Cortex of kidney (tissue), 1 donor: ENCODE results near the gene CPHXL2.
A peak's percentile ranks its signal among the peaks of the same experiment; 100 is the strongest.

Experiments
- DNase-seq: peaks from one replicate; lab custom pipeline; 2025; lab: John Stamatoyannopoulos, UW

CPHXL2 gene

DNA sequence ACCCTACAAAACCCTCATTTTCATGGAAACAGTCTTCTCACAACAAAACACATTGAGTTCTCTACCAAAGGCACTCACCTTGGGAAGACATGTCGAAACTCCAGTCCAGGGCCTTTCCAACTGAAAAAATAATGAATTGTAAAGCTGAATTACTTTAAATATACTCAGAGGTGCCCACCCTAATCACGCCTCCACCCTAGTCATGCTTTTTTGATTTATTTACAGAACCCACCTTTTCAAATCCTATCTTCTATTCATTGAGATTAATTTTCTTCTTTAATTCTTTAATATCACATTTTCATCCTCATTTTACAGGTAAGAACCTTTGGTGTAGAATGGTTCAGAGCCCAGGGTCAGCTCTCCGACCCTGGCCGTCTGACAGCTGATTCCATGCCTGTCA, at the start of gene CPHXL2:
CPHXL2 (minus strand) TSS at position 101 of the 400 bp plus-strand sequence; CDS start at position 91, 10 bp downstream.
- no peak for DNase-seq

DNA sequence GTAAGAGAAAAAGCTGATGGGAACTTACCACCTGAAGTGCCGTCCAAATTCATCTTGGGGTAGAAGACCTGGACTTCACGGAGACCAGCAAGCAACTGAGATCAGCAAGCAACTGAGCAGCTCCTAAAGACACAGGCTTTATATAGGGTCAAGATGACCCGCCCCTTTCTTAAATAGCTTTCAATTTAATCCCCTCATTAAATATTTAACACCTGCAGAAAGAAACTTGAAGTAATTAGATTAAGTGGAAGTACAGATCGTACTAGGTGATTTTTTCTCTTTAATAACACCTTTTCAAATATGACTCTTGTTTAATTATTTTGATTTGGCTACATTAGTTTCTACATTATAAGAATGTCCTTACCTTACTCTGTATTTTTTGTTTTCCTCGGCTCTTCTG, 49.6 kb upstream of the CPHXL2 start, which contains the start of gene CPHXL:
CPHXL (minus strand) TSS at position 101 of the 400 bp plus-strand sequence; CDS start at position 53, 48 bp downstream.
- no peak for DNase-seq

DNA sequence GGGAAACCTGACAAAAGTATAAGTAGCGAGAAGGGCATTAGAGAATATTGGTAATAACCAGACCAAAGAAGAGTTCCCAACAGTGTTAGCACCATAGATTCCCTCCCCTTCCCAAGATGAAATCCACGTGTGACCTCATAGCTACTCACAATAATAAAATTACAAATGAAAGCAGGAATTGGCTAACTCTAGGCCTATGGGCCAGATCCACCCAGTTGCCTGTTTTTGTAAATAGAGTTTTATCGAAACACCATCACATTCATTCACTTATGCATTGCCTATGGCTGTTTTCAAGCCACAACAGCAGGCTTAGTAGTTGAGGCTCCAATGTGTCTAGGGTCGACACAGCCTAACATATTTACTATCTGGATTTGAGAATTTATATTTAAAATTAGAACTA, 41.6 kb upstream of the CPHXL2 start:
- DNase-seq: no peak

DNA sequence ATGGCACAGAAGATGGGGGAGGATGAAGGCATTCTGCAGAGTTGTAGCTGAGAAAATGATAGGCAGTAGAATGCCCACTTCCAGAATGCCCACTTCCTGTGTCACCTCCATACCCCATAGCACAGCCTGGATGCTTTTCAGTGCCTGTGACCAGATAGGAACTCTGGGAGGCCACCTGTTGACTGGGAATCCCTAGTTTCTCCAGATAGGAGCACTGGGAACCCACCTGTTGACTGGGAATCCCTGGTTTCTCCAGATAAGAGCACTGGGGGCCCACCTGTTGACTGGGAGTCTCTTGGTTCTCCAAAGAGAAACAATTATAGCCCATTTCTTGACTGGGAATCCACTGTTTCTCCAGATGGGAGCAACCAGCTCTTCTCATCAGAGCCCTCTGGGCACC, 37.9 kb upstream of the CPHXL2 start:
- DNase-seq: no peak

DNA sequence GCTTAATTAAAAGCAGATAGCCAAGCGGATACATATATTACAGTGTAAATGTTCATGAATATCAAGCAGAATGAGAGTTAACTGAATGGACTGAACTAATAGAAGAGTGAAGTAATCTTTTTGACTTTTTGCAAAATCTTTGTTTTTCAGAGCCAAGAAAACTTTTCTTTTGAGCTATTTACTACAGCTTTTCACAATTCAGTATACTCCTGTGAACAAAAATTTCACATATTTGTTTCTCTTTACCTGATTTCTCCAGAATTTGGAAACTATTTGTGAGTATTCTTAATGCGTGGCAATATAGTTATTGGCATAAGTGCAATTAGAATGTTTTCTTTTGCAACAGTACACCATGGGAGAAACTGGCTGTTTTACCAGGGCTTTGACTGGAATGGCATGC, 33.5 kb upstream of the CPHXL2 start:
- DNase-seq: no peak

DNA sequence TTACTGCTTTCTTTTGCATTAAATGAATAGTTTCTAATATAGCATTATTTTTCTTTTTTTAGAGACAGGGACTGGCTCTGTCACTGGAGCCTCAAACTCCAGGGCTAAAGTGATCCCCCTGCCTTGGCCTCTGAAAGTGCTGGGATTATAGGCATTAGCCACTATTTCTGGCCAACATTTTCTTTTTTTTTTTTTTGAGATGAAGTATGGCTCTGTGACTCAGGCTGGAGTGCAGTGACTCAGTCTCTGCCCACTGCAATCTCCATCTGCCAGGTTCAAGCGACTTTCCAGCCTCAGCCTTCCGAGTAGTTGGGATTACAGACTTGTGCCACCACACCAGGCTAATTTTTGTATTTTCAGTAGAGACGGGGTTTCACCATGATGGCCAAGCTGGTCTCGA, 26.5 kb upstream of the CPHXL2 start:
- no peak for DNase-seq

DNA sequence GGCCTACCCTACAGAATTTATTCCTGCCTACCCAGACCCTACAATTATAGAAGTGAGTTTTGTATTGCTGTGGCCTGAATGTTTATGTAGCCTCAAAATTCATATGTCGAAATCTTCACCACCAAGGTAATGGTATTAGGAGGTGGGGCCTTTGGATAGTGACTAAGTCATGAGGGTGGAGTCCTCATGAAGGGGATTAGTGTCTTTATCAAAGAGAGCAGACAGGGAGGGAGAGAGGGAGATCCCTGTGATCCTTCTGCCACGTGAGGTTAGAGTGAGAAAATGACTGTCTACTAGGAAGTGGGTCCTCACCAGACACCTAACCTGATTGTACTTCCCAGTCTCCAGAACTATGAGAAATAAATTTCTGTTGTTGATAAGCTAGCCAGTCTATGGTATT, 25.4 kb upstream of the CPHXL2 start:
- DNase-seq: no peak

DNA sequence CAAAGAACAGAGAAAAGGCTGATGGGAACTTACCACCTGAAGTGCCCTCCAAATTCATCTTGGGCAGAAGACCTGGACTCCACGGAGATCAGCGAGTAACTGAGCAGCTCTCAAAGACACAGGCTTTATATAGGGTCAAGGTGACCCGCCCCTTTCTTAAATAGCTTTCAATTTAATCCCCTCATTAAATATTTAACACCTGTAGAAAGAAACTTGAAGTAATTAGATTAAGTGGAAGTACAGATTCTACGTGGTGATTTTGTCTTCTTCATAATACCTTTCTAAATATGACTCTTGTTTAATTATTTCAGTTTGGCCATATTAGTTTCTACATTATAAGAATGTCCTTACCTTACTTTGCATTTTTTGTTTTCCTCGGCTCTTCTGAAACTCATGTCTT, 24.6 kb upstream of the CPHXL2 start, which contains the start of gene DUXB:
DUXB (minus strand) TSS at position 101 of the 400 bp plus-strand sequence; CDS start at position 58, 43 bp downstream.
- no peak for DNase-seq

DNA sequence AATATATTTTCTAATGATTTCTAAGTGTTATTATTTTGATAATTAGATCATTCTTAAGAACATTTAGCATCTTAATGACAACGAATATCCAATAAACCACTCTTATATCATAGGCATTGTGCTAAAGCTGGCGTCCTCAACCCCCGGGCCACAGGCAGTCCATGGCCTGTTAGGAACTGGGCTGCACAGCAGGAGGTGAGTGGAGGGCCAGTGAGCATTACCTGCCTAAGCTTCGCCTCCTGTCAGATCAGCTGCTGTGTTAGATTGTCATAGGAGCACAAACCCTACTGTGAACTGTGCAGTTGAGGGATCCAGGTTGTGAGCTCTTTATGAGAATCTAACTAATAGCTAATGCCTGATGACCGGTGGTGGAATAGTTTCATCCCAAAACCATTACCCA, 20.8 kb upstream of the CPHXL2 start:
- no peak for DNase-seq

DNA sequence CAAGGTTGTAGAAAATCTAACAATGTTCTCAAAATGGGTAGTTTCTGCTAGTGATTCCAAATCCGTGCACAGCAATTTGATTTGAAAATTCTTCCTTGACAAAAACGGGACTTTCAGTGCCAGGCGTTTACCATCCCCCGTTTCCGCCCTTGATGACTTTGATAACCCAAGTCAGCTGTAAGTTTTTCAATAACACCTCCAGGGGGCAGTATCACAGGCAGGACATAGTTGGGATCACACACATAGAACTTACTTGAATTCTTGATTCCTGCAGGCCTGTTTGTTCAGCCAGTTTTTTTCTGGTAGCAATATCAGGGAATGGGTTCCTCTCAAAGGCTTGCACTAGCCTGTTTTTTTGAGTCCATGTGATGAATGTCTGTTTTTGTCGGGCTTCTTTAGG, 18.9 kb upstream of the CPHXL2 start:
- DNase-seq: no peak

DNA sequence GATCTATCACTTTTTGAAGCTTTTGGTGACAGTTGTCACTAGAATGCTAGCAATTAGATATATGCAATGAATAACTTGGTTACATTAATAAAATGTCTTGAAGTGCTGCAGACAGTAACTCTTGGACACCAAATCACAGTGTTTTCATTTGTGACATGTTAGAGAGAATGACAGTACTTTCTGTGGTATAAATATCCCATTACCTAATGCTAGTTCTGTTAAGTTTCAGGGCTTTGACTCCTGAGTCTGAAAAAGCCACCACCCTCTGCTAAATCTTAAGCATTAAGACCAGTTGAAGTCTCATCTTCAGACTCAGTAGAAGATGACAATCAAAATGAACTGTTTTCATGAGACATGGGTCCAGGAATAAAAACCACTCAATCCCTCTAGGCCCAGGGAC, 10.6 kb upstream of the CPHXL2 start:
- DNase-seq: no peak

DNA sequence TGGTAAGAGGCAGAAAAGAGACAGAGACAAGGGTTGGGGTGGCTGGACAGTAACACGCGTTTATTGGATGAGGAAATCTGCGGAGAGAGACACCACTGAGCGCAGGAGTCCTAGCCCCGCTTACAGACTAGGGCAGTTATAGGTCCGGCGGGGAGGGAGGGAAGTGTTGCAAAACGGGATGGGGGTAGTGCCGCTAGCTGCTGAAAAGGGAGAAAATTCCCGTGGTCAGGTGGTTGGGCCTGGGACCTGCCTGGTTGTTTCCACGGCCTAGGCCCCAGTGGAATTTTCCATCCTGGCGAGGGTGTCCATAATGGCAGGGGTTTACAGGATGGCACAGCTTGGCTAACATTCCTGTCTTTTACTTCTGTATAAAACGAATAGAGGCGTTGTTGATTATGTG, 5.5 kb upstream of the CPHXL2 start:
- no peak for DNase-seq

DNA sequence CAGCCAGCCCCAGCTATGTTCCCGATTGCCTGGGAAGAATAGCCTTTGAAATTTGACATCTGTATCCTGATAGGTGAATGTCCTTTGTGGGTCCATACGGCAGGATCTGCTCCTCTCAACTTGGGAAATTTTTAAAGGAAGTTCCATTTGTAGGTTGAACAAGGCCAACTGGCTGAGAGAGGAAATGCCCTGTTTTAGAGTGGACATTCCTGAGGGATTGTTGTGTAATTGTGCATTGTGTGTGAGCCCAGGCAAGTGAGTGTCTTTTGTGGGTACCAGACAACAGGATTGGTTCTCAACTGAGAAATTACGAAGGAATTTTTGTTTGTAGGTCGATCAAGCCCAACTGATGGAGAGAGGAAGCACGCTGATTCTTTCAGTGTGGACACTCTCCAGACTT, 2.6 kb upstream of the CPHXL2 start:
- DNase-seq: no peak

DNA sequence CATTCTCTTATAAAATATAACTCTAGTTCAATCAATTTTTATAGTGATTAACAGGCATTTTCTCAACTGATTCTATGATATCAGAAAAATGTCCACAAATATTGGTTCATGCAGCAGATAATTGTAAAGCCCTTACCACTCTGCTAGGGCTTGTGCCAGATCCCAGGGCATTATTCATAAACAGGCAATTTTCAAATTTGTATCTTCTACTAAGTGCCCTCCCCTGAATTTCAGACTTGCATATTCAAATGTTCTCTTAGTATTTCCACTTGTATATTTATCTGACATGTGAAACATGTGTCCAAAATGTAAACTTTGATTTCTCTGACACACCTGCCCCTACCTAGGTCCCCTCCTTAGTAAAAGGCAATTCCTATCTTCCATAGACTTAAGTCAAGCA, 9.3 kb downstream of the CPHXL2 start:
- DNase-seq: no peak

DNA sequence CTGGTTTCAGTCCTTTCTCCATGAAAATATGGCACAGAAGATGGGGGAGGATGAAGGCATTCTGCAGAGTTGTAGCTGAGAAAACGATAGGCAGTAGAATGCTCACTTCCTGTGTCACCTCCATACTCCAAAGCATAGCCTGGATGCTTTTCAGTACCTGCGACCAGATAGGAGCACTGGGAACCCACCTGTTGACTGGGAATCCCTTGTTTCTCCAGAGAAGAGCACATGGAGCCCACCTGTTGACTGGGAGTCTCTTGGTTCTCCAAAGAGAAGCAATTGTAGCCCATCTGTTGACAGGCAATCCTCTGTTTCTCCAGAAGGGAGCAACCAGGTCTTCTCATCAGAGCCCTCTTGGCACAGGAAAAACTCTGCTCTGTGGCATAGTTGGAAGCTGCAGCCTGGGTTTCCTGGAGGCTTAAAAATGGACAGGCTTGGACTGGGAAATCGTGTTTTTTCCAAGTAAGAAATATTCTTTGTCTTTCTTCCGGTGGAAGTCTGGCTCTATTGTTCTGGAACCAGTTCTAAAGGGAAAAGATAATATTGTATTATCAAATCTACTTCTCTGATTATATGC, 16.0 kb downstream of the CPHXL2 start:
- no peak for DNase-seq

DNA sequence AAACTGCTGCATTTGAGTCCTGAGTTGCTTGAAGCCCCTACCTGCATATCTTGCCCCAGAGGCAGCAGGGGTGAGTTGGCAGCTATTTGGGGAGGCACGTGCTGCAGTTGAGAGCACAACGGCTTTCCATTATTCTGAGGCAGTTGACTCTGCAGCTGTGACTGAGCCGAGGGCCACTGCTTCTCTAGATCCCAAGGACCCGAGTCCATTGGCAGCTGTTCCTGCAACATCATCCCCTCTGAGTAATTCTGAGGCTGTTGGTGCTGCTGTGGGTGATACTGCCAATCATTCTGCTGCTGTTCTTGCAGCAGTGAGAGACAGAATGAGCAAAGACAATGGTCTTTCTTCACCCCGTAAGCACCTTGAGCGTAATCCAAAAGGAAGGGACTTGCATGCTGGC, 16.5 kb downstream of the CPHXL2 start:
- DNase-seq: no peak

DNA sequence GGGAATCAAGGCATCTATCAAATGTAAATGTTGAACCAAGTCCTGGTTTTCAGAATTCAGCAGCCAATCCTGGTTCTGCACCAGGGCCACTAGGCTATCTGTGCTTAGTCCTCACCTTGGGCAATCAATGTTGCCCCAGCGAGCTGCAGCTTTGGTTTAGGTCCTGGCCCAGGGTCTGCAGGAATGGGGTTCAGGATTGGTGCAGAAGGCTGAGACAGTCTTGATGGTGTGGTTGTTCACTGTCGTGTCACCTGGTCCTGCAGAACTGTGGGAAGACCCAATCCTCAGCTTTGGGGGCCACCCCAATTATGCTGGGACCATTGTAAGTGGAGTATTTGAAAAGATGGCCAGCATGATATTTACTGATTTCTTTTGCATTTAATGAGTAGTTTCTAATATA, 18.6 kb downstream of the CPHXL2 start:
- DNase-seq: no peak

DNA sequence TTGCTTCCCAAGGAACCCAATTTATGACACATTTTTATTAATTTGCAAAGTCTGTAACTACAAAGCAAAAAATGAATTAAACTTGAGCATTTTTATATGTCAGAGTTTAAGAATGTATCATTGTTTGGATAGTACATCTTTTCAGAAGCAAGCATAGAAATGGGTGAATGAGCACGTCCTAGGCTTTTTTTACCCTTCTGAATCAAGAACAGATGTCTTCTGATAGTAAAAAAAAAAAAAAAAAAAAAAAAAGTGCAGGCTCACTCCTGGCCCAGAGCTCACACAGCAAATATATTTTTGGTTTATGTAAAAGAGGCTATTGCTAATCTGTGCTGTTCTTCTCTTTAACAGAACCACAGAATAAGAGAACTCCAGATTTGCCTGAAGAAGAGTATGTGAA, 22.9 kb downstream of the CPHXL2 start:
- DNase-seq: no peak

DNA sequence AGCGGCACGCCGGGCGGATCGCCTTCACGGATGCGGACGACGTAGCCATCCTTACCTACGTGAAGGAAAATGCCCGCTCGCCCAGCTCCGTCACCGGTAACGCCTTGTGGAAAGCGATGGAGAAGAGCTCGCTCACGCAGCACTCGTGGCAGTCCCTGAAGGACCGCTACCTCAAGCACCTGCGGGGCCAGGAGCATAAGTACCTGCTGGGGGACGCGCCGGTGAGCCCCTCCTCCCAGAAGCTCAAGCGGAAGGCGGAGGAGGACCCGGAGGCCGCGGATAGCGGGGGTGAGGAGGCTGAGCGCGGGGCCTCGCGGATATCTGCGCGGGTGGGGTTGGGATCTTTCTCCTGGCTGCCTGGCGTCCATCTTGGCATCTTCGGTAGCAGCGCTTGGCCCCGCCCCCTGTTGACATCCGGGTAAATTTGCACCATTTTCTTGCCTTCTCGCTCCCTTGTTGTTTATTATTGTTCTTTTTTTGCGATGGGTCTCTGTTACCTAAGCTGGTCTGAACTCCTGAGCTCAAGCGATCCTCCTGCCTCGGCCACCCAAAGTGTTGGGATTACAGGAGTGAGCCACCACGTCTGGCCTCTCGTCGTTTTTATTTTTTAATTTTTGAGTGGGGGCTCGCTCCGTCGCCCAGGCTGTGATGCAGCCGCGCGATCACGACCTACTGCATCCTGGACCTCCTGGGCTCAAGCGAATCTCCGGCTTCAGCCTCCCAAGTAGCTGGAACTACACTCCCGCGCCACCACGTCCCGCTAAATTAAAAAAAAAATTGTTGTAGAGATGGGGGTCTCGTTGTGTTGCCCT, 28.3 kb downstream of the CPHXL2 start:
- DNase-seq: no peak

DNA sequence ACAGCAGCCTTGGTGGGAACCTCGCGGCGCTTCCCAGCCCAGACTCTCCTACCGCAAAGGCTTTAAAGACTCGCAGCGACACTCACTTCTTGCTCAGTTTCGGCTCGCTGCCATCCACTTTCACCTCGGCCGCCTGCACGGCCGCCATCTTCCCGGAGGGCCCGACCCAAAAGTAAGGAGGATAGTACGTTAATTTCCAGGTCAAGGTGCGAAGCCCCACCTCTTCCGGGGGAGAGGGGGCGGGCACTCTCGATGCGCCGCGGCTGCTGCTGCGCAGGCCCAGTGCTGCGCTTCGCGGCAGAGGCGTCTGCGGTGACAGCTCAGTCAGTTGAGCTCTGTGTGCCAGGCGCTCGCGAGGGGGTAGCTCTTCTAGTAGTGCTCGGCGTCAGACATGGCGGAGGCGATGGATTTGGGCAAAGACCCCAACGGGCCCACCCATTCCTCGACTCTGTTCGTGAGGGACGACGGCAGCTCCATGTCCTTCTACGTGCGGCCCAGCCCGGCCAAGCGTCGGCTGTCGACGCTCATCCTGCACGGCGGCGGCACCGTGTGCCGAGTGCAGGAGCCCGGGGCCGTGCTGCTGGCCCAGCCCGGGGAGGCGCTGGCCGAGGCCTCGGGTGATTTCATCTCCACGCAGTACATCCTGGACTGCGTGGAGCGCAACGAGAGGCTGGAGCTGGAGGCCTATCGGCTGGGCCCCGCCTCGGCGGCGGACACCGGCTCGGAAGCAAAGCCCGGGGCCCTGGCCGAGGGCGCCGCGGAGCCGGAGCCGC, 29.1 kb downstream of the CPHXL2 start, which contains the start of the genes KARS1 and TERF2IP:
KARS1 (minus strand) TSS at position 174 of the 773 bp plus-strand sequence; CDS start at position 148, 26 bp downstream.
TERF2IP (plus strand) TSS at position 282 of the 773 bp plus-strand sequence; CDS start at position 392, 110 bp downstream.
- DNase-seq: peak; percentile 70

DNA sequence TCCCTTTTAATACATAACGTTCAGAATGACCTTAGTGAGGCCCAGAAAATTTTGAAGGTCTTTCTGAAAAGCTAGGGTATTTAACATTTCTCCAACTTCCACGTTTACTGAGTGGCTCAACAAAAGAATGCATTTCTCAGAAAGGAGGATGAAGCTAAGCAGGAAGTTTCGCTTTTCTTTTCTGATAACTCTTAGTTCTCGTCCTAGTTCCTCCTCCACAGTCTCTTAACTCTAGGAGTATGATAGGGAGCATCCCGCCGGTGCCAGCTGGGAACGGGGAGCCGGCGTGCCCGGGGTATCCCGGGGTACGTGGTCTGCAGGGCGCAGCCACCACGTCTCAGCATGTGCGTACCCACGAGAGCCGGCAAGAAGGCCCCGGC, 29.7 kb downstream of the CPHXL2 start:
- no peak for DNase-seq

DNA sequence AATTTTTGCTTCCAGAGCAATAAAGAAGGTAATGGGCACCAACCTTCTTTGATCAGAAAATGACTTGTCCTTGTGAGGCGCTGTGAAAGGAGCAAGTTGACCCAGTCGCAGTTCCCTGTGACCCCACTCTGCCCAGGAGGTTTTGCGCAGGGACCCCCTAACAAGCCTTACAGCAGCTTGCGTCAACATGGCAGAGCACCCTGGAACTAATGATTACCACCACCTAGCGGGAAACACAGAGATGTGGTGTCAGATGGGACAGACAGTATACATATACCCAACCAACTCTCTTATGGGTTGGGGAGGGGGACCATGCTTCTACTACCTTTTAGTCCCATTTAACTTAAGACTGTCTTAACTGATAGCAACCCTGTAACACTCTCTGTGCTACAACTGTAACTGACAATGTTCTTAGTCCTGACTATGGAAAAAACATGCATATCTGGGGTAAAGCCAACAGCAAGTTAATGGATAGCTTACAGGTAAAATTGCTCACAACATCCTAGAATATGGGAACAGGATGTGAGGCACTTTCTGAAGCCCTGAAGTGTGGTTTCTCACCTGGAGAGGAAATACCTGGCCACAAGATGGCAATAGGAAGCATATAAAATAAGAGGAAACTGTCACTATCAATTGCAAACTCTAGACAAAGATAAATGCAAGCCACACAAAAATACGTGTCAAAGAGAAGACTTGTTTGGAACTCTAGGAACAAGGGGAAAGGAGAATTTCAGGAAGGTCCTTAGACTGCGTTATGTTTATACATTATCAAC, 32.4 kb downstream of the CPHXL2 start:
- no peak for DNase-seq
